ENCODE measurements around the gene RBM24.

The RBM24 gene

GRCh38 chr6:17281100-17281496 lies at the start of gene RBM24:
TSS of gene RBM24 (plus strand) at chr6:17281361. CDS start at chr6:17281582, 221 bp downstream.
- DNase-seq: peak; percentile 16

- DNase-seq: no peak
Observed at GRCh38 chr6:17233531-17233930, 47.6 kb upstream of the RBM24 start.

- no peak for DNase-seq
Observed at GRCh38 chr6:17237246-17237645, 43.9 kb upstream of the RBM24 start.

- no peak for DNase-seq
Observed at GRCh38 chr6:17239260-17239659, 41.9 kb upstream of the RBM24 start.

- no peak for DNase-seq
Observed at GRCh38 chr6:17240803-17241500, 40.2 kb upstream of the RBM24 start.

- no peak for DNase-seq
Observed at GRCh38 chr6:17242087-17242486, 39.1 kb upstream of the RBM24 start.

GRCh38 chr6:17250237-17250636 lies 30.9 kb upstream of the RBM24 start:
- no peak for DNase-seq

GRCh38 chr6:17251953-17252352 lies 29.2 kb upstream of the RBM24 start:
- DNase-seq: no peak

GRCh38 chr6:17258749-17259148 lies 22.4 kb upstream of the RBM24 start:
- DNase-seq: no peak

GRCh38 chr6:17265570-17265969 lies 15.6 kb upstream of the RBM24 start:
- no peak for DNase-seq

- no peak for DNase-seq
Observed at GRCh38 chr6:17267566-17267965, 13.6 kb upstream of the RBM24 start.

GRCh38 chr6:17268114-17268513 lies 13.0 kb upstream of the RBM24 start:
- DNase-seq: no peak

- no peak for DNase-seq
Observed at GRCh38 chr6:17269840-17270239, 11.3 kb upstream of the RBM24 start.

GRCh38 chr6:17271628-17272027 lies 9.5 kb upstream of the RBM24 start:
- no peak for DNase-seq

GRCh38 chr6:17276766-17277165 lies 4.4 kb upstream of the RBM24 start:
- no peak for DNase-seq

GRCh38 chr6:17277256-17277655 lies 3.9 kb upstream of the RBM24 start:
- no peak for DNase-seq

- no peak for DNase-seq
Observed at GRCh38 chr6:17278289-17279063, 2.7 kb upstream of the RBM24 start.

- no peak for DNase-seq
Observed at GRCh38 chr6:17280138-17280537, 1.0 kb upstream of the RBM24 start.

GRCh38 chr6:17280552-17281090 lies 540 bp upstream of the RBM24 start:
- DNase-seq: peak; percentile 10

- DNase-seq: peak; percentile 3
Observed at GRCh38 chr6:17281497-17282481, 628 bp downstream of the RBM24 start.

GRCh38 chr6:17283074-17283473 lies 1.9 kb downstream of the RBM24 start:
- DNase-seq: no peak

GRCh38 chr6:17289630-17290061 lies 8.5 kb downstream of the RBM24 start:
- DNase-seq: no peak

- no peak for DNase-seq
Observed at GRCh38 chr6:17291778-17292177, 10.6 kb downstream of the RBM24 start.
